Skeletal muscle cell (primary cell): Measurements from ENCODE around the gene CHRNA4.

ENCODE experiments used
- DNase-seq: peaks from one replicate; pipeline ENCODE4 v3.0.0-alpha.2; 2010; ENCODE audit warnings: low read depth
- H3K4me3 ChIP-seq: 2 replicates; pipeline ENCODE4 v1.5.1; 2011; ENCODE audit warnings: low read depth, mild to moderate bottlenecking, control low read depth, low read length, moderate library complexity

The CHRNA4 gene

DNA sequence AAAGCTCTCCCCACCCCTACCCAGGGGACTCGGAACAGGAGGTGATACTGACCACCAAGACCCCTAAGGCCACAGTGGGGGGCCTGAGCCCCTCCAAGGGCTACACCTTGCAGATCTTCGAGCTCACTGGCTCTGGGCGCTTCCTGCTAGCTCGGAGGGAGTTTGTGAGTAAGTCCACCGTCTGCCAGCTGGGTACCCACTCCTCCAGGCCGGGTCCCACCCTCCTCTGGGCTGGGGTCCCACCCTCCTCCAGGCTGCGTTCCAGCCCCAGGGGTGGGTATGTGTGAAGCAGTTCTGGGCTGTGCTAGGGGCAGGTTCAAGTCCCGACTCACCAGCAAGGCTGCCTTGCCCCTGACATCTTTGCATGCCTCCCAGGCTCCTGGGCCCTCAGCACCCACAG lies 55.8 kb downstream of the CHRNA4 start:
- no peak for DNase-seq
- no peak overlapping the region for H3K4me3 ChIP-seq

DNA sequence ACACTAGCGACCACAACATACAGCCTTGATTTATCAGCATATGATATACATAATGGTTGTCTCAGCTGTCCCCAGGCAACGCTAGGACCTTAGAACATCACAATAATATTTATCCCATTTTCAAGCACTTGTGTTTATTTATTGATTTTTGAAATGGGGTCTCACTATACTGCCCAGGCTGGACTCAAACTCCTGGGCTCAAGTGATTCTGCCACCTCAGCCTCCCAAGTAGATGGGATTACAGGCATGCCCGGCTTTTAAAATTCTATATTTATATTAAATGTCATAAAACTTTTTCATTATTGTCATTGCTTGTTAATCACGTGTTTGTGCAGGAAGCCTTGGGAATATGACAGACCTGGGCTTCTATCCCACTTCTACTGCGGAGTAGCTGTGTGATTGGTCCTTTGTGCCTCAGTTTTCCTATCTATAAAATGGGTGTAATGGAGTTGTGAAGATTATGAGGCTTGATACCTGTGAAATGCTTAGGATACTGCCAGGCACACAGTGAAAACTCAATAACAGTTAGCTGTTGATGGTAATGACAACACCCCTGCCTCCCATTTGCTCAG lies 58.0 kb downstream of the CHRNA4 start:
- no peak overlapping the region for H3K4me3 ChIP-seq
- DNase-seq: no peak

DNA sequence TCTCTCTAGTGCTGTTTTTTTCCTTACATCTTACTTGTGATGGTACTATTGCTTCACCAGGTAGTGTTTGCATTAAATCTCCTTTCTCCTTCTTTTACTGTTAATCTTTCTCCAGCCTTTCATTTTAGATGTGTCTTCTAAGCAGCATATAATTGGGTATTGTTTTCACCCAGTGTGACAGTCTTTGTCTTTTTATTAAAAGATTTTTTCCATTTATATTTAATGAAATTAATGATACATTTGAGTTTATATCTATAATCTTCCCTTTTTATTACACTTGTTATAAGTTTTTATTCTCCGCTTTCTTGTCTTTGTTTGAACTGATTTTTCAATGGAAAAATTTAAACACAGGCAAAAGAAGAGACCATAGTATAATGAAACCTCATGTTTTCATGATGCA lies 59.5 kb downstream of the CHRNA4 start:
- H3K4me3 ChIP-seq: no peak overlapping the region
- no peak for DNase-seq

DNA sequence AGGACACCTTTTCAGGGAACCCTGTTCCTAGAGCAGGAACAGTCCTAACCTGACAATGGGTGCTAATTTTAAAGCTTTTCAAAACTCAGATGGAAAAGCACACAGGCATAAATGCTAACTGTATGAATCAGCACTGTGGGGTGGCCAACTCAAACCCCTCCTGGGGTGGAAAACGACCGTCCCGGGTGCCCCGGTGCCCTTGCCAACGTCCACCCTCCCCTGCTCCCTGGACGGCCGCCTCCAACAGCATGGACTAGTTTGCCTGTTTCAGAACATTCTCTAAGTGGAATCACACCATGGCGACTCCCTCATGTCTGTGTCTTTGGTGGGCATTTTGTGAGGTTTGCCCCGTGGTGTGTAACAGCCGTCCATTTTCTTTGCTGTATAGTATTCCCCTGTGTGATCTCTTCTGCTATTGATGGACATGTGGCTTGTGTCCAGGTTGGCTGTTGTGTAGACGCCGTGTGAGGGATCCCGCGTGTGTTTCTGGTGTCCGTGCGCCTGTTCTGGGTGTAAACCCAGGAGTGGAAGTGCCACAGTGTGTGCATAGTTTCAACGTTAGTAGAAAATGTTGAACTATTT lies 62.3 kb downstream of the CHRNA4 start:
- DNase-seq: no peak
- no peak overlapping the region for H3K4me3 ChIP-seq

DNA sequence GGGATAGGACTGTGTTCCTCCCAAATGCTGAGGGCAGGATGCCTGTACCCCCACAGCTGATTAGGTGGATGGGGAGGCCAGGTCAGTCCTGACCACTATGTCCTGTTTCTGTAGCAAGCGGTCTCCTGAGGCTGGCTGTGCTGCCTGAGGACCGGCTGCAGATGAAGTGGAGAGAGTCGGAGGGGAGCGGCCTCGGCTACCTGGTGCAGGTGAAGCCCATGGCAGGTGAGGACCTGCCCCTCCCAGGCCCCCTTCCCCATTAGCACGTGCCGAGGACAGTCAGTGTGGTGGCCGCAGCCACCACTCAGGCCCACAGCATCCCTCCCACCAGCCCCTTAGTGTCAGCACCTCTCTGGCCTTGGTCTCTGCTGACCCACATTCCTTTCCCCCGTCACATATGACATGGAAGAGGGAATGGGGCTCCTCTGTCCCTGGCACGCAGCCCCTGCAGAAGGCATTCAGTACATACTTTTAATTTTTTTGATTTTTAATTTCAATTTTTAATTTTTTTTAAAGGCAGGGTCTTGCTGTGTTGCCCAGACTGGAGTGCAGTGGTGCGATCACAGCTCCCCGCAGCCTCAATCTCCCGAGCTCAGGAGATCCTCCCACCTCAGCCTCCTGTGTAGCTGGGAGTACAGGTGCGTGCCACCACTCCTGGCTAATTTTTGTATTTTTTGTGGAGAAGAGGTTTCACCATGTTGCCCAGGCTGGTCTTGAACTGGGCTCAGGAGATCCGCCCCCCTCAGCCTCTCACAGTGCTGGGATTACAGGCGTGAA lies 63.2 kb downstream of the CHRNA4 start:
- no peak for DNase-seq
- no peak overlapping the region for H3K4me3 ChIP-seq

DNA sequence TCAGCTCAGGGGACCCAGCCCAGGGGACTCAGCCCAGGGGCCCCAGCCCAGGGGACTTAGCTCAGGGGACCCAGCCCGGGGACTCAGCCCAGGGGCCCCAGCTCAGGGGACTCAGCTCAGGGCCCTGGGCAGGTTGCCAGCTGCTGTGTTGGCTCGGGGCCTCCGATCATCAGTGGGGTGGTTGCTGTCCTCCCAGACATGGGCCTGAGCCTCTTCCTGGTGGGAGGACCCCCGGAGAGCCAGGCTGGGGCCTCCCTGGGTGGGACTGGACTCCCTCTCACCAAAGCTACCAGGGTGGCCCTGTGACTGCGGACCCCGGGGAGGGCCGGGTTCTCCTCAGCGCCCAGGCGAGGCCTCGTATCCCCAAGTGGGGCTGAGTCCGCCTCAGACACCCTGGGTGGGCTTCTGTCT lies 63.8 kb downstream of the CHRNA4 start:
- no peak overlapping the region for H3K4me3 ChIP-seq
- no peak for DNase-seq

DNA sequence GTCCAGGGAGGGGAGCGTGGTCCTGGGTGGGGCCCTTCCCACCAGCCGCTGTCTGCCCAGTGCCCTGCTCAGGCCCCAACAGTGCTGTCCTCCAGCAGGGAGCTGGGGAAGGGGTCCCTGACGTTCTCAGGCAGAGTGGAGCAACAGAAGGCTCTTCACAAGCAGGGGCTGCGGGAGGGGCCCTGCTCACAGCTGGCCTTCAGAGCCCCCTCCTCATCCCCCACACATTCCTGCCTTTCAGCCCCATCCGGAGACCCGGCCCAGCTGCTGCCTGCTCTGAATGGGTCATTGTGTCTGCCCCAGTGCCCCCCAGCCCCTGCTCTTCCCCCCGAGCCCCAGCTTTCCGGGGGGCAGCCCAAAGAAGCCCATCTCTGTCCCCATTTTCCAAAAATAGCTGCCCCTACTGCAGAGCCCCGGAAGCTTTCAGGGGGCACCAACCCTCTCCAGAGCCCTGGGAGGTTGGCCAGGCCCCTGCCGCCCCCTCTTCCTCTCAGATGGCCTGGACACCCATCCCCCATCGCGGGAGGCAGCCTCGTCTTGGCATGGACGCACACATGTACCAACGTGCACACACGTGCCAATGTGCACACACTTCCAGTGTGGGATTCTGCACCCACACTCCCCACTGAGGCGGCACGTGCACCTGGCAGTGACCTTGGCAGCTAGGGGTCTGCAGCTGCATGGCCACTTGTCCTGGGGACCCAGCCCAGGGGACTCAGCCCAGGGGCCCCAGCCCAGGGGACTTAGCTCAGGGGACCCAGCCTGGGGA lies 64.4 kb downstream of the CHRNA4 start:
- no peak for DNase-seq

DNA sequence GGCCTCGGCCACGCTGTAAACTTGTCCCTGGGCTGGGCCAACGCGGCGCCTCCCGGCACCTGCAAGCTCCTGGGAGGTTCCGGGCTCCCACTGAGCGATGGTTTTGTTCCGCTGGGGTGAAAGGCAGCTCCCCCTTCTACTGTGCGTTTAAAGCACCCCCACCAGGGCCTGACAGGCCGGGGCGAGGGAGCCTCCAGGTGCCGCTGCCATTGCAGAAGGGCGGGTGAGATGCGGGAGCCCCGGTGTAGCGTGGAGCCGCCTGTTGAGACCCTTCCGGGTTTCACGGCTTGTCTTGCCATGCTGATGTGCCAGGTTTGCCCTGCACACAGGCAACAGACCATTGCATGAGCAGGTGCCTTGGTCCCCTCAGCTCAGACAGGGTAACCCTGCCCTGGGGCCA lies 65.3 kb downstream of the CHRNA4 start:
- no peak for DNase-seq
- H3K4me3 ChIP-seq: no peak overlapping the region

More for the DNA sequence above, 64.4 kb downstream of the CHRNA4 start:
- no peak overlapping the region for H3K4me3 ChIP-seq

DNA sequence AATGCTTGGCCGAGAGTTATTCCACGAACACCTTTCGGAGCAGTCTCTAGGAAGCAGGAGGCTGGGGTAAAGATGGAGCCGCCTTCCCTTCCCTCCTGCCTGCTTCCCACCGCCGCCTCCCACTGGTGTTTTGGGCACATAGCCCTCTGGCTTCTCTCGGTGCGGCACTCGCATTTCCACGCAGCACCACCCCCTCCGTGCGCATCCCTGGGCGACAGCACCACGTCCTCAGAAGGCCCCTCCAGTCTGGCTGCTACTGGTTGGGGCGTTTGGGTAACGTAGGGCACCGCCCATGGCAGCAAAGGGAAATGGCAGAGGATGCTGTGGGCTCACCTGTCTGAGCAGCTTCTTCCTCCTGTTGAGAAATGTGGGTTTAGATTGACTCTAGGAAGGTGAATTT lies 65.7 kb downstream of the CHRNA4 start:
- H3K4me3 ChIP-seq: no peak overlapping the region
- no peak for DNase-seq

DNA sequence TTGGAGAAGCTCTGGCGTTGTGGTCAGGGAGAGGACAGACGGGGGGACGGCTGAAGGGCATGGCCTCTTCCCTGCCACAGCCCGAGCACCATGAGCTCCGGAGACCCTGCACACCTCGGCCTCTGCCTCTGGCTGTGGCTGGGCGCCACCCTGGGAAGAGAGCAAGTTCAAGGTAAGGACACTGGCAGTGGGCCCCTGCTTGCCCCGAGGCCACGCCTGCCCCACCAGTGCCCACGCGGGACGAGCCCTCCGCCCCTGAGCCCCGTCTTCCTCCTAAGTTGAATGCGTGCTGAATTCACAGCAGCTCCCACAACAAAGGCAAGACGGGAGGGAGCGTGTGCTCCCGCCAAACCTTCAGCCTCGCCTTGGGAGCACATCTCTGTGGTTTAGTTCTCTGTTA lies 66.1 kb downstream of the CHRNA4 start:
- H3K4me3 ChIP-seq: no peak overlapping the region
- DNase-seq: no peak

DNA sequence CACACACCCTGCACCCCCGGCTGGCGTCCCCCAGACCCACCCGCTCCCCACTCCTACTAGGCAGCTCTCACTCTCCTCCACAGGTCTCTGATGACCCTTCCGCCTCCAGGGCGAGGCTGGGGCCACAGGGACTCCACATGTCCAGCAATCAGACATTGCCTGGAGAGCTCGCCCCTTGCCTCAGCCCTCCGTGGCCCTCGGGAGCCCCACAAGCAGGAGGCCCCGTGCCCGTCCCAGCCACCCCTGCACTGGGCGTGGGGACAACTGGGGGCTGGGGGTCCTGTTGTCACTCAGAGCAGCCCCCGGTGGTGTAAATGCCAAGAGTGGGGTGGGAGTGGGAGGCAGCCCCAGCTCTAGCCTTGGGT lies 66.6 kb downstream of the CHRNA4 start:
- H3K4me3 ChIP-seq: no peak overlapping the region
- no peak for DNase-seq

DNA sequence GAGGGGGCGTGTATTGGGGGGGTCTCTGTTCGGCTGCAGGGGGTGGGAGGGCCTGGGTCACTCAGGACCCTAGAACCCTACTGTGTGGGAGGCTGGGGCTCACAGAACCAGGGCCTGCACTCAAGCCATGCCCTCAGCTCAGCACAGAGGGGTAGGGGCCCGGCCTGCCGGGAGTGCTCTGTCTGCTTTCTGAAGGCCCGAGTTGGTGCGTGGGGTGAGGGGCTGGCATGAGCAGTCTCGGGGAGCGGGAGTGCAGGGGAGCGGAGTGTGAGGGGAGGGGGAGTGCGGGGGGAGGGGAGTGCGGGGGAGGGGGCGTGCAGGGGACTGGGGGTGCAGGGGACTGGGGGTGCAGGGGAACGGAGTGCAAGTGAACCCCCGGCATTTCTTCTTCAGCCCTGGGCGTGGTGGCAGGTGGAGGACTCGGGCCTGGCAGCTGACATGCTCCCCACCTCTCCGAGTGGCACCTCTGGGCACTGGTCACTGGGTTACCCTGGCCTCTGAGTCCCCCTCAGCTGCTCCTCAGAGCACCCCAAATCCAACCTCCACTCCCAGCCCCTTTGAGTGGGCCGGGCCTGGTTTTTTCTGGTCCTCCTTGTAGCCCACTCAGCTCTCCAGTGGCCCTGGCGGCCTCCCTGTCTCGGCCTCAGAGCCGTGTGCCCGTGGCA lies 67.1 kb downstream of the CHRNA4 start:
- DNase-seq: no peak
- no peak overlapping the region for H3K4me3 ChIP-seq

DNA sequence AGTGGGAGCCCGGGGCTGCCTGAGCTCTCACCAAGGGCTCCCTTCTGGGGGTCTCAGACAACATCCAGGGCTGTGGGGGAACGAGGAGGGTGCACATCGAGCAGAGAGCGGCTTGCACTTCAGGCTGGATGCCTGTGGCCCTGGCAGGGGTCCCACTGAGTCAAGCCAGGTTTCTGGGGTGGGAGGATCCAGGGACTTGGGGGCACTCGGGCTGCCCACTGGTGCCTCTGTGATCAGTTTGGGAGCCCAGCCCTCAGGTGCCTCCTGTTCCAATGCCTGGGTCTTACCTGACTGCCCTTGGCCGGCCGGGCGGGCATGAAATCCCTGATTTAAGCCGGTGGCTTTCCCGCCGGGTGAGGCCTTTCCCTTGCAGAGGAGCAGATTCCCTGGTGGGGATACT lies 67.7 kb downstream of the CHRNA4 start:
- H3K4me3 ChIP-seq: no peak overlapping the region
- DNase-seq: no peak
